Keratinocyte (primary cell): Measurements from ENCODE around the gene FAM53B. TPM values are rescaled to one million over a fixed set of nuclear protein-coding genes. Genes with fewer than 3 reads are reported as not detected.

Experiments used
- DNase-seq: peaks from one replicate; pipeline ENCODE4 v3.0.0-alpha.2; 2011; ENCODE audit warnings: low read depth, missing footprints, low spot score
- FAIRE-seq: peaks from 2 replicates; lab custom pipeline; 2011; peaks lifted over from hg19 to GRCh38; lab: Jason Lieb, UNC
- H2AFZ ChIP-seq: 2 replicates; pipeline ENCODE4 v1.6.0; 2012; ENCODE audit warnings: low read length, control low read depth, inconsistent platforms; ENCODE audit not compliant: control insufficient read depth
- H3K27ac ChIP-seq: 2 replicates; pipeline ENCODE4 v1.5.1; 2011; ENCODE audit warnings: low read length; ENCODE audit not compliant: control insufficient read depth, insufficient read depth
- H3K27me3 ChIP-seq: 3 replicates; pipeline ENCODE4 v1.6.0; 2011; ENCODE audit warnings: low read length; ENCODE audit not compliant: control insufficient read depth, insufficient read depth; ENCODE audit errors: extremely low read depth
- H3K36me3 ChIP-seq, 2 experiments: 2 replicates in 1 of 2; 3 replicates in 1 of 2; pipeline ENCODE4 v1.5.1; 2011; ENCODE audit warnings: low read length in 2 of 2, mild to moderate bottlenecking in 1 of 2; ENCODE audit not compliant: control insufficient read depth in 2 of 2, insufficient read depth in 2 of 2; ENCODE audit errors: extremely low read depth in 1 of 2
- H3K4me1 ChIP-seq: 3 replicates; pipeline ENCODE4 v1.5.1; 2011; ENCODE audit warnings: low read length; ENCODE audit not compliant: control insufficient read depth, insufficient read depth; ENCODE audit errors: extremely low read depth
- H3K4me2 ChIP-seq: 3 replicates; pipeline ENCODE4 v1.6.0; 2011; ENCODE audit warnings: low read depth, low read length; ENCODE audit not compliant: control insufficient read depth, insufficient read depth; ENCODE audit errors: extremely low read depth
- H3K4me3 ChIP-seq, 3 experiments: fragments of 200-600 bp in 1 of 3; sonication (generic) in 1 of 3; 2 replicates in 2 of 3; 3 replicates in 1 of 3; pipeline ENCODE4 v1.5.1; 2011 to 2016; ENCODE audit warnings: low read length in 3 of 3, mild to moderate bottlenecking in 3 of 3, control low read depth in 2 of 3, inconsistent platforms in 1 of 3, low read depth in 1 of 3, mixed read lengths in 1 of 3, mixed run types in 1 of 3, moderate library complexity in 1 of 3; ENCODE audit not compliant: control insufficient read depth in 2 of 3, insufficient read depth in 2 of 3; ENCODE audit errors: extremely low read depth in 1 of 3
- H3K79me2 ChIP-seq: 2 replicates; pipeline ENCODE4 v1.6.0; 2012; ENCODE audit warnings: low read length; ENCODE audit not compliant: control insufficient read depth, insufficient read depth
- H3K9ac ChIP-seq: 3 replicates; pipeline ENCODE4 v1.6.0; 2011; ENCODE audit warnings: low read length; ENCODE audit not compliant: control insufficient read depth, insufficient read depth; ENCODE audit errors: extremely low read depth
- H3K9me1 ChIP-seq: 3 replicates; pipeline ENCODE4 v1.6.0; 2011; ENCODE audit warnings: low read length; ENCODE audit not compliant: control insufficient read depth, insufficient read depth; ENCODE audit errors: extremely low read depth
- H3K9me3 ChIP-seq: 2 replicates; pipeline ENCODE4 v1.5.1; 2012; ENCODE audit warnings: low read depth, low read length; ENCODE audit not compliant: control insufficient read depth
- H4K20me1 ChIP-seq: 3 replicates; pipeline ENCODE4 v1.6.0; 2011; ENCODE audit warnings: low read length; ENCODE audit not compliant: control insufficient read depth, insufficient read depth; ENCODE audit errors: extremely low read depth
- CTCF ChIP-seq, 3 experiments: IDR thresholded peaks in 1 of 3; conservative IDR thresholded peaks in 1 of 3; optimal IDR thresholded peaks in 1 of 3; 2 replicates in 2 of 3; 3 replicates in 1 of 3; pipeline versions ENCODE3 to v1.5.1; 2011; ENCODE audit warnings: low read length in 3 of 3, mild to moderate bottlenecking in 3 of 3, moderate library complexity in 2 of 3, control low read depth in 1 of 3, inconsistent platforms in 1 of 3; ENCODE audit not compliant: insufficient read depth in 2 of 3; ENCODE audit errors: extremely low read depth in 1 of 3
- EZH2 ChIP-seq: IDR thresholded peaks from one replicate; pipeline ENCODE4 v1.6.1; 2012; ENCODE audit warnings: inconsistent platforms, mild to moderate bottlenecking, low read length, moderate library complexity
- dilution Hi-C: fragments of 300-500 bp; cut with MboI; formaldehyde crosslinking; loops from one replicate; pipeline ENCODE4 v1.7.0; 2020; ENCODE audit warnings: low sequenced_read_pairs; ENCODE audit not compliant: extremely low pct_ligation_motif_present
- polyA plus RNA-seq, 5 experiments: library from polyadenylated mRNA; depleted of rRNA in 3 of 5; stranded (reverse) in 3 of 5; stranded (forward) in 1 of 5; unstranded in 1 of 5; fragments of >200 nt; gene quantifications; 1 replicate in 1 of 5; 2 replicates in 3 of 5; 3 replicates in 1 of 5; pipeline versions ENCODE4 v1.2.1 to v1.2.3, GENCODE V29; 2011 to 2012; ENCODE audit warnings: missing spikeins in 2 of 5, low read depth in 1 of 5, low replicate concordance in 1 of 5

FAM53B gene
- polyA plus RNA-seq, 1 donor (not counting 4 experiments of a cell fraction or from before 2014, with no cell fraction given), result 8.6 TPM

- FAIRE-seq, result no peak
- no peak overlapping the region for H3K27ac ChIP-seq
- no peaks in the 10 kb centered on the region for H3K4me1 ChIP-seq
These were observed 45.4 kb downstream of the FAM53B start for GRCh38 chr10:124698545-124699469.

GRCh38 chr10:124697837-124698544, 46.2 kb downstream of the FAM53B start:
- DNase-seq, result no peak
- H3K4me1 ChIP-seq, result no peaks in the 10 kb centered on the region
- no peaks in the 10 kb centered on the region for H4K20me1 ChIP-seq
- H3K9me1 ChIP-seq, result no peaks in the 10 kb centered on the region
- dilution Hi-C loops, result no loop called here
- H3K4me2 ChIP-seq, result no peak overlapping the region
- FAIRE-seq, result no peak
- no peak overlapping the region for H3K9ac ChIP-seq
- H3K36me3 ChIP-seq, result peaks cover 12 to 22% of the 10 kb centered on the region in 2 experiments
- no peaks in the 10 kb centered on the region for H3K27me3 ChIP-seq
- no peak overlapping the region for H3K27ac ChIP-seq
- H3K79me2 ChIP-seq, result peaks cover 2% of the 10 kb centered on the region
- no peaks in the 10 kb centered on the region for H3K9me3 ChIP-seq
- TF ChIP-seq CTCF (optimal IDR thresholded peaks at IDR 0.05 in 1 of 3, IDR thresholded peaks at IDR 0.05 in 1 of 3, conservative IDR thresholded peaks at IDR 0.05 in 1 of 3; ENCODE audit: extremely low read depth in 1 of 3, insufficient read depth in 2 of 3, low read length in 3 of 3), result no peak
- no peak for TF ChIP-seq EZH2
- H3K4me3 ChIP-seq, result no peak overlapping the region
- no peak overlapping the region for H2AFZ ChIP-seq

More at GRCh38 chr10:124698545-124699469, 45.4 kb downstream of the FAM53B start:
- dilution Hi-C loops, result no loop called here
- Histone ChIP-seq H3K27me3 (no peaks in the 10 kb centered on the region), H3K4me2 (no peak overlapping the region), H3K9me1 (no peaks in the 10 kb centered on the region), H3K79me2 (peaks cover 2% of the 10 kb centered on the region), H3K9ac (no peak overlapping the region), H3K4me3 (no peak overlapping the region), H2AFZ (no peak overlapping the region), H4K20me1 (no peaks in the 10 kb centered on the region), H3K36me3 (peaks cover 12 to 21% of the 10 kb centered on the region in 2 experiments), H3K9me3 (no peaks in the 10 kb centered on the region)
- TF ChIP-seq EZH2, result no peak
- TF ChIP-seq CTCF (optimal IDR thresholded peaks at IDR 0.05 in 1 of 3, IDR thresholded peaks at IDR 0.05 in 1 of 3, conservative IDR thresholded peaks at IDR 0.05 in 1 of 3; ENCODE audit: extremely low read depth in 1 of 3, insufficient read depth in 2 of 3, low read length in 3 of 3), result no peak
- DNase-seq, result no peak
